HG03460 (cell line): ENCODE data around the gene OSBPL2.

Source experiments
- ATAC-seq: cut with Tn5 transposase; IDR thresholded peaks from one replicate; pipeline ENCODE4 v1.9.1; 2021; ENCODE audit not compliant: unreplicated experiment

OSBPL2 gene

GRCh38 chr20:62297449-62298227 lies 59.3 kb downstream of the OSBPL2 start:
- no peak for ATAC-seq

- ATAC-seq, result no peak
These were observed 60.4 kb downstream of the OSBPL2 start for GRCh38 chr20:62298577-62299249.

- ATAC-seq, result no peak
These were observed 61.4 kb downstream of the OSBPL2 start for GRCh38 chr20:62299666-62300236.

GRCh38 chr20:62300319-62300718 lies 62.0 kb downstream of the OSBPL2 start:
- ATAC-seq, result no peak

- ATAC-seq, result no peak
These were observed 62.9 kb downstream of the OSBPL2 start for GRCh38 chr20:62301111-62301668.

GRCh38 chr20:62301773-62302340 lies 63.5 kb downstream of the OSBPL2 start:
- ATAC-seq, result peak; percentile 45

GRCh38 chr20:62302341-62303061 lies 64.2 kb downstream of the OSBPL2 start, which contains the start of gene ADRM1:
ADRM1 (plus strand) TSS chr20:62302997; CDS start chr20:62303569, 572 bp downstream.
- peak; percentile 85 for ATAC-seq

- no peak for ATAC-seq
These were observed 64.7 kb downstream of the OSBPL2 start for GRCh38 chr20:62303062-62303339.

- no peak for ATAC-seq
These were observed 65.3 kb downstream of the OSBPL2 start for GRCh38 chr20:62303340-62304226.

GRCh38 chr20:62304331-62305148 lies 66.2 kb downstream of the OSBPL2 start:
- ATAC-seq, result no peak

- ATAC-seq, result no peak
These were observed 66.9 kb downstream of the OSBPL2 start for GRCh38 chr20:62305149-62305764.

GRCh38 chr20:62305765-62306413 lies 67.6 kb downstream of the OSBPL2 start:
- no peak for ATAC-seq

- ATAC-seq, result no peak
These were observed 68.3 kb downstream of the OSBPL2 start for GRCh38 chr20:62306414-62307187.

GRCh38 chr20:62307226-62308101 lies 69.1 kb downstream of the OSBPL2 start:
- ATAC-seq, result no peak

- ATAC-seq, result no peak
These were observed 69.9 kb downstream of the OSBPL2 start for GRCh38 chr20:62308102-62308822.
